GM23338 (cell line): Measurements from ENCODE around the gene FKBP6. TPM values are rescaled to one million over a fixed set of nuclear protein-coding genes. Genes with fewer than 3 reads are reported as not detected.

Experiments
- ATAC-seq: fragments of 200-7000 bp; cut with Tn5 transposase; 3 replicates; pipeline ENCODE4 v1.9.1; 2020
- DNase-seq: peaks from one replicate; pipeline ENCODE4 v3.0.0-alpha.2; 2015; ENCODE audit warnings: low spot score
- H2AFZ ChIP-seq: fragments of 200-600 bp; sonication (generic); 2 replicates; pipeline ENCODE4 v1.8.0; 2016; ENCODE audit warnings: antibody characterized with exemption, mild to moderate bottlenecking, moderate library complexity
- H3F3A ChIP-seq: fragments of 200-600 bp; sonication (generic); replicated peaks from 2 replicates; pipeline ENCODE4 v1.8.0; 2017; ENCODE audit warnings: antibody characterized with exemption, mixed run types, low read depth
- H3K27ac ChIP-seq: fragments of 200-600 bp; sonication (generic); 2 replicates; pipeline ENCODE4 v1.6.1; 2016; ENCODE audit warnings: low read depth
- H3K27me3 ChIP-seq: fragments of 200-600 bp; sonication (generic); 2 replicates; pipeline ENCODE4 v1.8.0; 2016; ENCODE audit warnings: mild to moderate bottlenecking, mixed run types, moderate library complexity; ENCODE audit not compliant: insufficient read depth
- H3K36me3 ChIP-seq: fragments of 200-600 bp; sonication (generic); 2 replicates; pipeline ENCODE4 v1.8.0; 2016; ENCODE audit warnings: mild to moderate bottlenecking; ENCODE audit not compliant: insufficient read depth
- H3K4me1 ChIP-seq: fragments of 200-600 bp; sonication (generic); 2 replicates; pipeline ENCODE4 v1.8.0; 2016; ENCODE audit warnings: mild to moderate bottlenecking, moderate library complexity; ENCODE audit not compliant: insufficient read depth
- H3K4me2 ChIP-seq: fragments of 200-600 bp; sonication (generic); 2 replicates; pipeline ENCODE4 v1.7.1; 2017; ENCODE audit warnings: mixed run types
- H3K4me3 ChIP-seq: fragments of 200-600 bp; sonication (generic); 2 replicates; pipeline ENCODE4 v1.6.1; 2016; ENCODE audit warnings: mixed run types
- H3K79me2 ChIP-seq: fragments of 200-600 bp; sonication (generic); replicated peaks from 2 replicates; pipeline ENCODE4 v1.8.0; 2017; ENCODE audit warnings: mild to moderate bottlenecking; ENCODE audit not compliant: insufficient read depth
- H3K9me2 ChIP-seq: fragments of 200-600 bp; sonication (generic); 2 replicates; pipeline ENCODE4 v1.8.0; 2017; ENCODE audit not compliant: insufficient read depth
- H4K20me1 ChIP-seq: fragments of 200-600 bp; sonication (generic); replicated peaks from 2 replicates; pipeline ENCODE4 v1.8.0; 2017; ENCODE audit warnings: mild to moderate bottlenecking; ENCODE audit not compliant: insufficient read depth
- H3K27ac Mint-ChIP-seq: 2 replicates; pipeline ENCODE4 v1.8.0; 2020; ENCODE audit warnings: inconsistent platforms, mild to moderate bottlenecking, moderate library complexity, mixed read lengths
- H3K27me3 Mint-ChIP-seq: 3 replicates; pipeline ENCODE4 v1.8.0; 2022; ENCODE audit warnings: low read depth, mild to moderate bottlenecking, moderate library complexity, mixed read lengths, inconsistent platforms; ENCODE audit not compliant: insufficient read depth, poor library complexity
- H3K36me3 Mint-ChIP-seq: 3 replicates; pipeline ENCODE4 v1.8.0; 2021; ENCODE audit warnings: low read depth, mild to moderate bottlenecking, inconsistent platforms, moderate library complexity, mixed read lengths
- H3K4me1 Mint-ChIP-seq: 3 replicates; pipeline ENCODE4 v1.8.0; 2020; ENCODE audit warnings: mild to moderate bottlenecking, inconsistent platforms, mixed read lengths
- H3K4me3 Mint-ChIP-seq: 3 replicates; pipeline ENCODE4 v1.8.0; 2021; ENCODE audit warnings: moderate library complexity, mild to moderate bottlenecking, inconsistent platforms, mixed read lengths
- H3K9me3 Mint-ChIP-seq: 3 replicates; pipeline ENCODE4 v1.8.0; 2020; ENCODE audit warnings: moderate library complexity, mild to moderate bottlenecking, inconsistent platforms, mixed read lengths
- EZH2 ChIP-seq: fragments of 200-600 bp; sonication (generic); IDR thresholded peaks from one replicate; pipeline ENCODE4 v1.8.0; 2017; ENCODE audit warnings: antibody characterized with exemption, mild to moderate bottlenecking, low read depth; ENCODE audit not compliant: unreplicated experiment
- NANOG ChIP-seq: IDR thresholded peaks from 2 replicates; pipeline ENCODE4 v1.6.1; 2016; ENCODE audit warnings: antibody characterized with exemption, borderline replicate concordance
- POLR2AphosphoS5 ChIP-seq: IDR thresholded peaks from 2 replicates; pipeline ENCODE4 v1.6.1; 2016; ENCODE audit warnings: antibody characterized with exemption, low read depth
- STAT1 ChIP-seq: IDR thresholded peaks from one replicate; pipeline ENCODE4 v1.6.1; 2016; ENCODE audit warnings: antibody characterized with exemption; ENCODE audit not compliant: unreplicated experiment
- polyA plus RNA-seq: library from polyadenylated mRNA; unstranded; fragments of >200 nt; fragmentation: Nextera tagmentation; extraction: Ambion mirVana; gene quantifications from 2 replicates; pipeline ENCODE4 v1.2.1, GENCODE V29; 2016
- total RNA-seq: library from RNA; depleted of rRNA; stranded (reverse); fragments of >200 nt; shearing (Covaris generic); gene quantifications from 2 replicates; pipeline ENCODE4 v1.2.3, GENCODE V29; 2014
- TF ChIP-seq, protein P1 (sequence below): fragments of 250-450 bp; sonication (Bioruptor Pico); IDR thresholded peaks from 2 replicates; pipeline ENCODE4 v1.5.0; 2020; ENCODE audit warnings: mild to moderate bottlenecking, moderate library complexity
- TF ChIP-seq, protein P2 (sequence below): IDR thresholded peaks from one replicate; pipeline ENCODE4 v1.6.1; 2018; ENCODE audit warnings: antibody characterized with exemption; ENCODE audit not compliant: unreplicated experiment
- TF ChIP-seq, protein P3 (sequence below), 2 experiments: fragments of 200-600 bp in 1 of 2; sonication (generic) in 1 of 2; conservative IDR thresholded peaks; 2 replicates each; pipeline versions ENCODE4 v1.5.1 to v1.6.1; 2016 to 2017; ENCODE audit warnings: antibody characterized with exemption in 2 of 2, low read depth in 2 of 2, mild to moderate bottlenecking in 2 of 2, moderate library complexity in 1 of 2

Gene FKBP6
- total and polyA plus RNA-seq, 2 experiments from 2014 or later = 0.15 TPM; not detected in 1

DNA sequence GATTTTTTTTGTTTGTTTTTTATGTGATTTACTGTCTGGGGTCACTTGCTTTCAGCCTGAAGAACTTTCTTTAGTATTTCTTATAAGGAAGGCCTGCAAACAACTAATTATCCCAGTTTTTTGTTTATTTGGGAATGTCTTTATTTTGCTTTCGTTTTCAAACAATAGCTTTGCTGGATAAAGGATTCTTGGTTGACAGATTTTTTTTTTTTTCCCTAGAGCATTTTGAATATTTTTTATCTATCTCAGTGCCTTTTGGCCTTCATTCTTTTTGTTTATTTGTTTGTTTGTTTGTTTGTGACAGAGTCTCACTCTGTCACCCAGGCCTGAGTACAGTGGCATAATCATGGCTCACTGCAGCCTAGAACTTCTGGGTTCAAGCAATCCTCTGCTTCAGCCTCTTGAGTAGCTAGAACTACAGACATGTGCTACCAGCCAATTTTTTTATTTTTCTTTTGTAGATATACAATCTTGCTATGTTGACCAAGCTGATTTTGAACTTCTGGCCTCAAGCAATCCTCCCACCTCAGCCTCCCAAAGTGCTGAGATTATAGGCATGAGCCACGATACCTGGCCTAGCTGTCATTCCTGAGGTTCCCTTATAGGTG lies 59.4 kb downstream of the FKBP6 start (continued):
- TF ChIP-seq, protein P1, sequence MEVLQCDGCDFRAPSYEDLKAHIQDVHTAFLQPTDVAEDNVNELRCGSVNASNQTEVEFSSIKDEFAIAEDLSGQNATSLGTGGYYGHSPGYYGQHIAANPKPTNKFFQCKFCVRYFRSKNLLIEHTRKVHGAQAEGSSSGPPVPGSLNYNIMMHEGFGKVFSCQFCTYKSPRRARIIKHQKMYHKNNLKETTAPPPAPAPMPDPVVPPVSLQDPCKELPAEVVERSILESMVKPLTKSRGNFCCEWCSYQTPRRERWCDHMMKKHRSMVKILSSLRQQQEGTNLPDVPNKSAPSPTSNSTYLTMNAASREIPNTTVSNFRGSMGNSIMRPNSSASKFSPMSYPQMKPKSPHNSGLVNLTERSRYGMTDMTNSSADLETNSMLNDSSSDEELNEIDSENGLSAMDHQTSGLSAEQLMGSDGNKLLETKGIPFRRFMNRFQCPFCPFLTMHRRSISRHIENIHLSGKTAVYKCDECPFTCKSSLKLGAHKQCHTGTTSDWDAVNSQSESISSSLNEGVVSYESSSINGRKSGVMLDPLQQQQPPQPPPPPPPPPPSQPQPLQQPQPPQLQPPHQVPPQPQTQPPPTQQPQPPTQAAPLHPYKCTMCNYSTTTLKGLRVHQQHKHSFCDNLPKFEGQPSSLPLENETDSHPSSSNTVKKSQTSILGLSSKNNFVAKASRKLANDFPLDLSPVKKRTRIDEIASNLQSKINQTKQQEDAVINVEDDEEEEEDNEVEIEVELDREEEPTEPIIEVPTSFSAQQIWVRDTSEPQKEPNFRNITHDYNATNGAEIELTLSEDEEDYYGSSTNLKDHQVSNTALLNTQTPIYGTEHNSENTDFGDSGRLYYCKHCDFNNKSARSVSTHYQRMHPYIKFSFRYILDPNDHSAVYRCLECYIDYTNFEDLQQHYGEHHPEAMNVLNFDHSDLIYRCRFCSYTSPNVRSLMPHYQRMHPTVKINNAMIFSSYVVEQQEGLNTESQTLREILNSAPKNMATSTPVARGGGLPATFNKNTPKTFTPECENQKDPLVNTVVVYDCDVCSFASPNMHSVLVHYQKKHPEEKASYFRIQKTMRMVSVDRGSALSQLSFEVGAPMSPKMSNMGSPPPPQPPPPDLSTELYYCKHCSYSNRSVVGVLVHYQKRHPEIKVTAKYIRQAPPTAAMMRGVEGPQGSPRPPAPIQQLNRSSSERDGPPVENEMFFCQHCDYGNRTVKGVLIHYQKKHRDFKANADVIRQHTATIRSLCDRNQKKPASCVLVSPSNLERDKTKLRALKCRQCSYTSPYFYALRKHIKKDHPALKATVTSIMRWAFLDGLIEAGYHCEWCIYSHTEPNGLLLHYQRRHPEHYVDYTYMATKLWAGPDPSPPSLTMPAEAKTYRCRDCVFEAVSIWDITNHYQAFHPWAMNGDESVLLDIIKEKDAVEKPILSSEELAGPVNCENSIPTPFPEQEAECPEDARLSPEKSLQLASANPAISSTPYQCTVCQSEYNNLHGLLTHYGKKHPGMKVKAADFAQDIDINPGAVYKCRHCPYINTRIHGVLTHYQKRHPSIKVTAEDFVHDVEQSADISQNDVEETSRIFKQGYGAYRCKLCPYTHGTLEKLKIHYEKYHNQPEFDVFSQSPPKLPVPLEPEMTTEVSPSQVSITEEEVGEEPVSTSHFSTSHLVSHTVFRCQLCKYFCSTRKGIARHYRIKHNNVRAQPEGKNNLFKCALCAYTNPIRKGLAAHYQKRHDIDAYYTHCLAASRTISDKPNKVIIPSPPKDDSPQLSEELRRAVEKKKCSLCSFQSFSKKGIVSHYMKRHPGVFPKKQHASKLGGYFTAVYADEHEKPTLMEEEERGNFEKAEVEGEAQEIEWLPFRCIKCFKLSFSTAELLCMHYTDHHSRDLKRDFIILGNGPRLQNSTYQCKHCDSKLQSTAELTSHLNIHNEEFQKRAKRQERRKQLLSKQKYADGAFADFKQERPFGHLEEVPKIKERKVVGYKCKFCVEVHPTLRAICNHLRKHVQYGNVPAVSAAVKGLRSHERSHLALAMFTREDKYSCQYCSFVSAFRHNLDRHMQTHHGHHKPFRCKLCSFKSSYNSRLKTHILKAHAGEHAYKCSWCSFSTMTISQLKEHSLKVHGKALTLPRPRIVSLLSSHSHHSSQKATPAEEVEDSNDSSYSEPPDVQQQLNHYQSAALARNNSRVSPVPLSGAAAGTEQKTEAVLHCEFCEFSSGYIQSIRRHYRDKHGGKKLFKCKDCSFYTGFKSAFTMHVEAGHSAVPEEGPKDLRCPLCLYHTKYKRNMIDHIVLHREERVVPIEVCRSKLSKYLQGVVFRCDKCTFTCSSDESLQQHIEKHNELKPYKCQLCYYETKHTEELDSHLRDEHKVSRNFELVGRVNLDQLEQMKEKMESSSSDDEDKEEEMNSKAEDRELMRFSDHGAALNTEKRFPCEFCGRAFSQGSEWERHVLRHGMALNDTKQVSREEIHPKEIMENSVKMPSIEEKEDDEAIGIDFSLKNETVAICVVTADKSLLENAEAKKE (CRISPR knock-in tag) = no peak
- TF ChIP-seq, protein P2, sequence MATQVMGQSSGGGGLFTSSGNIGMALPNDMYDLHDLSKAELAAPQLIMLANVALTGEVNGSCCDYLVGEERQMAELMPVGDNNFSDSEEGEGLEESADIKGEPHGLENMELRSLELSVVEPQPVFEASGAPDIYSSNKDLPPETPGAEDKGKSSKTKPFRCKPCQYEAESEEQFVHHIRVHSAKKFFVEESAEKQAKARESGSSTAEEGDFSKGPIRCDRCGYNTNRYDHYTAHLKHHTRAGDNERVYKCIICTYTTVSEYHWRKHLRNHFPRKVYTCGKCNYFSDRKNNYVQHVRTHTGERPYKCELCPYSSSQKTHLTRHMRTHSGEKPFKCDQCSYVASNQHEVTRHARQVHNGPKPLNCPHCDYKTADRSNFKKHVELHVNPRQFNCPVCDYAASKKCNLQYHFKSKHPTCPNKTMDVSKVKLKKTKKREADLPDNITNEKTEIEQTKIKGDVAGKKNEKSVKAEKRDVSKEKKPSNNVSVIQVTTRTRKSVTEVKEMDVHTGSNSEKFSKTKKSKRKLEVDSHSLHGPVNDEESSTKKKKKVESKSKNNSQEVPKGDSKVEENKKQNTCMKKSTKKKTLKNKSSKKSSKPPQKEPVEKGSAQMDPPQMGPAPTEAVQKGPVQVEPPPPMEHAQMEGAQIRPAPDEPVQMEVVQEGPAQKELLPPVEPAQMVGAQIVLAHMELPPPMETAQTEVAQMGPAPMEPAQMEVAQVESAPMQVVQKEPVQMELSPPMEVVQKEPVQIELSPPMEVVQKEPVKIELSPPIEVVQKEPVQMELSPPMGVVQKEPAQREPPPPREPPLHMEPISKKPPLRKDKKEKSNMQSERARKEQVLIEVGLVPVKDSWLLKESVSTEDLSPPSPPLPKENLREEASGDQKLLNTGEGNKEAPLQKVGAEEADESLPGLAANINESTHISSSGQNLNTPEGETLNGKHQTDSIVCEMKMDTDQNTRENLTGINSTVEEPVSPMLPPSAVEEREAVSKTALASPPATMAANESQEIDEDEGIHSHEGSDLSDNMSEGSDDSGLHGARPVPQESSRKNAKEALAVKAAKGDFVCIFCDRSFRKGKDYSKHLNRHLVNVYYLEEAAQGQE = no peak
- TF ChIP-seq STAT1 (no peak), EZH2 (no peak)

- Histone ChIP-seq H3K9me2 (no peaks in the 10 kb centered on the region), H3K27me3 (no peaks in the 10 kb centered on the region), H3K79me2 (no peaks in the 10 kb centered on the region), H3K27ac (no peak overlapping the region), H3F3A (no peaks in the 10 kb centered on the region), H4K20me1 (no peaks in the 10 kb centered on the region), H3K4me1 (peaks cover 4% of the 10 kb centered on the region), H2AFZ (no peak overlapping the region), H3K4me3 (no peak overlapping the region), H3K4me2 (no peak overlapping the region), H3K36me3 (no peaks in the 10 kb centered on the region)
- ATAC-seq (no peak), DNase-seq (no peak)
- Mint-ChIP-seq H3K4me3 (no peak overlapping the region), H3K27ac (no peak overlapping the region), H3K27me3 (peaks cover 3% of the 10 kb centered on the region), H3K36me3 (peaks cover 7% of the 10 kb centered on the region), H3K9me3 (peaks cover 54% of the 10 kb centered on the region), H3K4me1 (peaks cover 9% of the 10 kb centered on the region; the same call in 2 of the 3 replicates)
- TF ChIP-seq POLR2AphosphoS5 = no peak
- TF ChIP-seq, protein P3, sequence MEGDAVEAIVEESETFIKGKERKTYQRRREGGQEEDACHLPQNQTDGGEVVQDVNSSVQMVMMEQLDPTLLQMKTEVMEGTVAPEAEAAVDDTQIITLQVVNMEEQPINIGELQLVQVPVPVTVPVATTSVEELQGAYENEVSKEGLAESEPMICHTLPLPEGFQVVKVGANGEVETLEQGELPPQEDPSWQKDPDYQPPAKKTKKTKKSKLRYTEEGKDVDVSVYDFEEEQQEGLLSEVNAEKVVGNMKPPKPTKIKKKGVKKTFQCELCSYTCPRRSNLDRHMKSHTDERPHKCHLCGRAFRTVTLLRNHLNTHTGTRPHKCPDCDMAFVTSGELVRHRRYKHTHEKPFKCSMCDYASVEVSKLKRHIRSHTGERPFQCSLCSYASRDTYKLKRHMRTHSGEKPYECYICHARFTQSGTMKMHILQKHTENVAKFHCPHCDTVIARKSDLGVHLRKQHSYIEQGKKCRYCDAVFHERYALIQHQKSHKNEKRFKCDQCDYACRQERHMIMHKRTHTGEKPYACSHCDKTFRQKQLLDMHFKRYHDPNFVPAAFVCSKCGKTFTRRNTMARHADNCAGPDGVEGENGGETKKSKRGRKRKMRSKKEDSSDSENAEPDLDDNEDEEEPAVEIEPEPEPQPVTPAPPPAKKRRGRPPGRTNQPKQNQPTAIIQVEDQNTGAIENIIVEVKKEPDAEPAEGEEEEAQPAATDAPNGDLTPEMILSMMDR (conservative IDR thresholded peaks at IDR 0.05; ENCODE audit: low read depth in 2 of 2) = no peak
- TF ChIP-seq NANOG = no peak
- TF ChIP-seq, protein P2 = no peak
These were observed 60.0 kb downstream of the FKBP6 start for GRCh38 chr7:73387908-73388414.
